Fibroblast of skin of right biceps (primary cell): ENCODE measurements around the gene OR5P2.
"Not testable (repeated sequence)": the region's sequence is repeated elsewhere in the genome, so short reads cannot be mapped to it uniquely, and the experiment has no call there.

ENCODE experiments used
- DNase-seq: peaks from one replicate; pipeline ENCODE4 v3.0.0-alpha.2; 2013

OR5P2 gene, protein sequence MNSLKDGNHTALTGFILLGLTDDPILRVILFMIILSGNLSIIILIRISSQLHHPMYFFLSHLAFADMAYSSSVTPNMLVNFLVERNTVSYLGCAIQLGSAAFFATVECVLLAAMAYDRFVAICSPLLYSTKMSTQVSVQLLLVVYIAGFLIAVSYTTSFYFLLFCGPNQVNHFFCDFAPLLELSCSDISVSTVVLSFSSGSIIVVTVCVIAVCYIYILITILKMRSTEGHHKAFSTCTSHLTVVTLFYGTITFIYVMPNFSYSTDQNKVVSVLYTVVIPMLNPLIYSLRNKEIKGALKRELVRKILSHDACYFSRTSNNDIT

DNA sequence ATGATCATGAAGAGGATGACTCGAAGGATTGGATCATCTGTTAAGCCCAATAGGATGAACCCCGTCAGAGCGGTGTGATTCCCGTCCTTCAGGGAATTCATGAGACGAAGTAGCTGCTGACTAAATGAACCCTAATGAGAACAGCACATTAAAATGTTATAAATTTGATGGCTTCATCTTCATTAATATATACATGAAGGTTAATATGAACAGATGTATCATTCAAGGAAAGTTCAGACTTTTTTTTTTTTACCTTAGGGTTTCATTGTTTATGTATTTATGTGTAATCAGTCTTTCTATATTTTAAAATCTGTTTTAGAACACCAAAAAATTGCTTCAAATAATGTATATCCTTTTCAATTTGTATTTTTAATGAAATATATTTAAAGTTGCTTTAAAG is at the start of gene OR5P2:
Gene OR5P2, minus strand, starts transcription at position 101 of the 400 bp plus-strand sequence. Its CDS starts 0 bp downstream, at position 101.
- no peak for DNase-seq

DNA sequence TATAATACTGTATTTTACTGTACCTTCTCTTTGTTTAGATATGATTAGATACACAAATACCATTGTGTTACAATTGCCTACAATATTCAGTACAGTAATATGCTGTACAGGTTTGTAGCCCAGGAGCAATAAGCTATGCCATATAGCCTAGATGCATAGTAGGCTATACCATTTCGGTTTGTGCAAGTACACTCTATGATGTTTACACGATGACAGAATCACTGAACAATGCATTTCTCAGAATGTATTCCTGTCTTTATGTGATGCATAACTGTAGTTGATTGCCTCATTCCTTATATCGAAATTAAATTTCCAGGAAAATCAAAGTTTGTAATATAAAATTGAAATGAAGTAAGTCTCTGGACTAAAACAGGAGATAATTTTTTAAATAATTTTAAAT is 49.3 kb upstream of the OR5P2 start:
- DNase-seq = no peak

DNA sequence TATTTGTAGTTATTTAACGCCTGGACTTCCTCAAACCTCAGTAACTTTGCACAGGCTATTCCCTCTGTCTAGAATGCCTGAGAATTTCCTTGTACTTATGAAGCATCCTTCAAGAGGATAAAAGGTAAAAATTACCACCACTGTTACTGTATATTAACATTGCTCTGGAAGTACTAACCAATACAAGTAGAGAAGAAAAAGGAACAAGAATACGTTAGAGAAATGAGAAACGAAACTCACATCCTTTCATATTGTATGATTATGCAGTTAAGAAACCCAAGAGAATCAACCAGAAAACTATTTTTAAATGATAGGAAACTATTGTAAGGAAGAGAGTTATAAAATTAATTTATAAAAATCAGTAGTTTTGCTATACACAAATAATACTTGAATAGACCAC is 48.2 kb upstream of the OR5P2 start:
- no peak for DNase-seq

DNA sequence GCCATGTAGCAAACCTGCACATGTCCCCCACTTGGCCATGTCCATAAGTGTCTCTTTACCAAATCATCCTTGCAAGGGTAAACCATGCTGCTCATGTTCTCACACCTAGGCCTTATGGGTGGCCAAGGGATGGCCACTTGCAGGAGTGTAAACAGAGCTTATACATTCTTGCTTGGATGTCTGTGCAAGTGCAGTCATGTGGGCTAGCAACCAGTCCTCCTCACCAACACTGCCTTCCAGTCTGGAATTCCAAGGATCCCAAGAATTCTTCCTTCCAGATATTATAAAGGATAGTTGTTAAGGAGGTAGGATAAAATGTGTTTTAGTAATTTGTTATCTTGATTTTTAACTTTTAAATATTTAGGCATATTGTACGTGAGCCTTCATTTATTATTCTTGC is 47.8 kb upstream of the OR5P2 start:
- no peak for DNase-seq

DNA sequence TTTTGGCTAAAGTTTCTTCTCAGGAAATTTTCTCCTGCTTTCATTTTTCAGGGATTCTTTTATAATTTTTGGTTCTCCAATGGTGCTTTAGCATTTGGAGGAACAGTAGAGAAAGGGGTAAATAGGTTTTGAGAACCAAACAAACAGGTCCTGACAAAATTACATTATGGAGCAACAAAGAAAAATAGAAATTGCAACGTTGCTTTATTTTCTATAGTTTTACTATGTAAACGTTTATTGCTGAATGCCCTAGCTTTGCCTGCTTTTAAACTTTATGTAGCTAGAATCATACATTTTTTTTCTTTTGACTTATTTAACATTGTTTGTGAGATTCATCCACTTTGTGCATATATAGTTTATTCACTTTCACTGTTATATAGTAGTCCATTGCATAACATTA is 43.8 kb upstream of the OR5P2 start:
- DNase-seq = no peak

DNA sequence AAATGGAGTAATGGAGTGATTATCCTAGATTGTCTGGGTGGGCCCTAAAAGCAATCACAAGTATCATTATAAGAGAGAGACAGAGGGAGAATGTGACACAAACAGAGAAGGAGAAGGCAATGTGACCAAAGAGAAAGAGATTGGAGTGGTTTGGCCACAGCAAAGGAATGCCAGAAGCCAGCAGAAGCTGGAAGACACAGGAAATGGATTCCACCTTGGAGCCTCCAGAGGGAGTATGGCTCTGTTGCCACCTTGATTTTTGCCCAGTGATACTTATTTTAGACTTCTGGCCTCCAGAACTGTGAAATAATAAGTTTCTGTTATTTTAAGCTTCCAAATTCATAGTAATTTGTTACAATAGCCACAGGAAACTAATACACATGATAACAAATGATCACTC is 36.8 kb upstream of the OR5P2 start:
- no peak for DNase-seq

DNA sequence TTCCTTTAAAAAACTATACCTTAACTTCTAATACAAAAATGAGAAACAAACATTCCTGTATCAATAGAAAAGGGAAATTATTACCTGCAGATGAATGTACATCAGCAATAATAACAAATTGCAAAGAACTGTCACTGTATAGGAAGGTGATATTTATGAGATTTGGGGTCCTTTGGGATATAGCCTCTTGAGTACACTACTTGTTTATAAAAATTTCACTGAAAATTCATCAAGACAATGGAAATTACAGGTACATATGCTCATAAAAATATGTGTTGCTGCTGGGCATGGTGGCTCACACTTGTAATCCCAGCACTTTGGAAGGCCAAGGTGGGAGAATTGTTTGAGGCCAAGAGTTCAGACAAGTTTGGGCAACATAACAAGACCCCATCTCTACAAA is 34.0 kb upstream of the OR5P2 start, which contains the start of gene OR5P3:
Gene OR5P3, minus strand, starts transcription at position 101 of the 400 bp plus-strand sequence.
- DNase-seq = no peak

DNA sequence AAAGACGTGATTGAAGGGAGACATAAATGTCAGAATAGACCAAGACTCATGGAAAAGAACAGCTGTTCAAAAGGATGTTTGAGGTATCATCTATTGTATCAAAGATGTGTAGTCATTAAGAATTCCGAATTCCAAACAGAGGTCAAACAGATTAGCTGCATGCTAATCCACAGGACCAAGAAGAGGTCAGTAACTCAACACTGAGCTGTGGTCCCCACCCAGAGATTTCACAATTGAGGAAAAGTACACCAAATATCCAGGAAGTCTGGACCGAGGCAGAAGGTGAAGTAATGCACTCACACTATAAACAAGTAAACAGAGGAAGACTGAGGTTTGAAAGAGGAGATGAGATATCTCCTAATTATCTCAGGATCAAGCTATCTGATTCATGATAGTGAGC is 29.6 kb upstream of the OR5P2 start:
- no peak for DNase-seq

DNA sequence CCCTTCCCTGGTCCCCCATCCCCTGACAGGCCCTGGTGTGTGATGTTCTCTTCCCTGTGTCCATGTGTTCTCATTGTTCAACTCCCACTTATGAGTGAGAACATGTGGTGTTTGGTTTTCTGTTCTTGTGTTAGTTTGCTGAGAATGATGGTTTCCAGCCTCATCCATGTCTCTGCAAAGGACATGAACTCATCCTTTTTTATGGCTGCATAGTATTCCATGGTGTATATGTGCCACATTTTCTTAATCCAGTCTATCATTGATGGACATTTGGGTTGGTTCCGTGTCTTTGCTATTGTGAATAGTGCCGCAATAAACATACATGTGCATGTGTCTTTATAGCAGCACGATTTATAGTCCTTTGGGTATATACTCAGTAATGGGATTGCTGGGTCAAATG is 23.7 kb upstream of the OR5P2 start:
- not testable (repeated sequence) for DNase-seq

DNA sequence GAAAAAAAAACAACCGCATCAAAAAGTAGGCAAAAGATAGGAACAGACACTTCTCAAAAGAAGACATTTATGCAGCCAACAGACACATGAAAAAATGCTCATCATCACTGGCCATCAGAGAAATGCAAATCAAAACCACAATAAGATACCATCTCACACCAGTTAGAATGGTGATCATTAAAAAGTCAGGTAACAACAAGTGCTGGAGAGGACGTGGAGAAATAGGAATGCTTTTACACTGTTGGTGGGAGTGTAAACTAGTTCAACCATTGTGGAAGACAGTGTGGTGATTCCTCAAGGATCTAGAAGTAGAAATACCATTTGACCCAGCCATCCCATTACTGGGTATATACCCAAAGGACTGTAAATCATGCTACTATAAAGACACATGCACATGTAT is 18.2 kb upstream of the OR5P2 start:
- DNase-seq = not testable (repeated sequence)

DNA sequence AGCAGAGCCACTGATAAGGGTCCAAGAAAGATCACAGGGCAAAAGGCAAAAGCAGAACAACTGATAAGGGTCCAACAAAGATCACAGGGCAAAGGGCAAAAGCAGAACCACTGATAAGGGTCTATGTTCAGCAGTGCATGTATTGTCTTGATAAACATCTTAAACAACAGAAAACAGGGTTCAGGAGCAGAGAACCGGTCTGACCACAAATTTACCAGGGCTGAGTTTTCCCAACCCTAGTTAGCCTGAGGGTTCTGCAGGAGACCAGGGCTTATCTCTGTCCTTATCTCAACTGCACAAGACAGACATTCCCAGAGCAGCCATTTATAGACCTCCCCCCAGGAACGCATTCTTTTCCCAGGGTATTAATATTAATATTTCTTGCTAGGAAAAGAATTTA is 13.6 kb upstream of the OR5P2 start:
- not testable (repeated sequence) for DNase-seq

DNA sequence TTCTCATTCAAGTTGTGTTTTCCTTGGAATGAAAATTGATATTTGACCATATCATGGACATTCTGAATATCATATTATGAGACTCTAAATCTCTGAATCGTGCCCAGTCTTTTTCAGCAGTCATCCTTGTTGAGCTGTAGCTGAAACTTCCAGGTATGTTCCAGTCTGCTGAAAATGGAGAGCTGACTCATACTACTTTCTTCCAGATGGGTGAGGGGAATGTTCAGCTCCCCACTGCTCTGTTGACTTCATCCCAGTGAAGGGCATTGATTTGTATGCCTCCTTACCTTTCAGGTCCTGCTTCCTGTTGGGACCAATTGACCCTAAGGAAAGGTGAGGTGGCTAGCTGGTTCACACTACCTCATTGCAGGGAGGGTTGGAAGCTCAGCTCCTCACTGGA is 3.5 kb downstream of the OR5P2 start:
- DNase-seq = no peak

DNA sequence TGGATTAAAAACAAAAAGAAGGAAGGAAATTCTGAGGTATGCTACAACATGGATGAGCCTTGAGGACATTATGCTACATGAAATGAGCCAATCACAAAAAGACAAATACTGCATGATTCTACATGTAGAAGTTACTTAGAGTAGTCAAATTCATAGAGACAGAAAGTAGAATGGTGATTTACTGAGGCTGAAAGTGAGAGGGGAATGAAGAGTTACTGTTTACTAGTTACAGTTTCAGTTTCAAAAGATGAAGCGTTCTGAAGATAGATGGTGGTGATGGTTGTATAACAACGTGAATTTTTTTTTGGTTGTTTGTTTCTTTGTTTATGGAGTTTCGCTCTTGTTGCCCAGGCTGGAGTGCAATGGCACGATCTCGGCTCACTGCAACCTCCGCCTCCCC is 9.5 kb downstream of the OR5P2 start:
- no peak for DNase-seq

DNA sequence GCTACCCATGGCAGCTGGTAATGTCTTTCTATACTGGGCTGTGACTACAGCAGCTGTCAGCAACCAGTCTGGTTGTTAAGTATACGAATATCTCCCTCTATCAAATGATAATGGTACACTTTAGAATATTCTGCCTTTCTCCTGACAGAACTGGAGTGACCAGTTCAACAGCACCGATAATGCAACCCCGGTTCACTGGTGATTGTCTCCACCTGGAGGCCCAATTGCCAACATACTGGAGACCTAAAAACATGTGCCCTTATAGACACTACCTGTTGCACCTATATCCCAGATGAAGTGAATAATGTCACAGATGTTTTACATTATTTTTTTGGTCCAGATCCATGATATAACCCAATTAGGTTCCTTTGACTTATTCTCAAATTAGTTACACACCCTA is 21.1 kb downstream of the OR5P2 start:
- DNase-seq = no peak

DNA sequence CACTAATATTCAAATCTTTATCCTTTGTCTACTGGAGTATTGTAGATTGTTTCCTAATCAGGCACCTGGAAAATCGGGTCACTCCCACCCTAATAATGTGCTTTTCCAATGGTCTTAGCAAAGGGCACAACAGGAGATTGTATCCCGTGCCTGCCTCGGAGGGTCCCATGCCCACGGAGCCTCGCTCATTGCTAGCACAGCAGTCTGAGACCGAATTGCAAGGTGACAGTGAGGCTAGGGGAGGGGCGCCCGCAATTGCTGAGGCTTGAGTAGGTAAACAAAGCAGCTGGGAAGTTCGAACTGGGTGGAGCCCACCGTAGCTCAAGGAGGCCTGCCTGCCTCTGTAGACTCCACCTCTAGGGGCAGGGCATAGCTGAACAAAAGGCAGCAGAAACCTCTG is 32.4 kb downstream of the OR5P2 start:
- DNase-seq = not testable (repeated sequence)

DNA sequence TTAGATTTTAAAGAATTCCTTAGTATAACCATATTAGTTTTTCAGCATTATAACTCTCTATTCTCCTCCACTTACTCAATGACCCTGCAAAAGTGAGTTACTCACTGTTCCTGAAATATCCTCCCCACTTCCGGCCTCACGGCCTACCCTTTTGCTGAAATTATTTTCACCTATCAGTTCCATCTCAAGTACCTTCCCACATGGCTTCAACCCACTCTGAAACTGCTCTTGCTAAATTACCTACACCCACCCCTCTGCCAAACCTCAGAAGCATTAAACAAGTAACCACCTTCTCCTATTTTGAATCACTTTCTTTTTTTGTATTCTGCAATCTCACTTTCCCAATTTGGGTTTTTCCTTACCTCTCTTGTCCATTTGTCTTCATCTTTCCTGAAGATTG is 37.7 kb downstream of the OR5P2 start:
- DNase-seq = no peak

DNA sequence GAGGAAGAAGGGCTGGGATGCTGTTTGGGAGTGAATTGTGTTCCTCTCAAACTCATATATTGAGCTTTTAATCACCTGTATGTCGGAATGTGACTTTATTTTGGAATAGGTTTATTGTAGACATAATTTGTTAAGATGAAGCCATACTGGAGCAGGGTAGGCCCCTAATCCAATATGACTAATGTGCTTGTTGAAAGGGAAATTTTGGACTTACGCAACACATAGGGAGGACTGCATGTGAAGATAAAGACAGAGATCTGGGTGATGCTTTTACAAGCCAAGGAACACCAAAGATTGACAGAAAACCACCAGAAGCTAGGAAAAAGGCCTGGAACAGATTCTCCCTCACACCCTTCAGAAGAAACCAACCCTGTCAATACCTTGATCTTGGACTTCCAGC is 47.3 kb downstream of the OR5P2 start:
- no peak for DNase-seq
